Measurements from ENCODE around the gene CEP85.
"Not testable (repeated sequence)": the region's sequence is repeated elsewhere in the genome, so short reads cannot be mapped to it uniquely, and the experiment has no call there.

CEP85 gene

DNA sequence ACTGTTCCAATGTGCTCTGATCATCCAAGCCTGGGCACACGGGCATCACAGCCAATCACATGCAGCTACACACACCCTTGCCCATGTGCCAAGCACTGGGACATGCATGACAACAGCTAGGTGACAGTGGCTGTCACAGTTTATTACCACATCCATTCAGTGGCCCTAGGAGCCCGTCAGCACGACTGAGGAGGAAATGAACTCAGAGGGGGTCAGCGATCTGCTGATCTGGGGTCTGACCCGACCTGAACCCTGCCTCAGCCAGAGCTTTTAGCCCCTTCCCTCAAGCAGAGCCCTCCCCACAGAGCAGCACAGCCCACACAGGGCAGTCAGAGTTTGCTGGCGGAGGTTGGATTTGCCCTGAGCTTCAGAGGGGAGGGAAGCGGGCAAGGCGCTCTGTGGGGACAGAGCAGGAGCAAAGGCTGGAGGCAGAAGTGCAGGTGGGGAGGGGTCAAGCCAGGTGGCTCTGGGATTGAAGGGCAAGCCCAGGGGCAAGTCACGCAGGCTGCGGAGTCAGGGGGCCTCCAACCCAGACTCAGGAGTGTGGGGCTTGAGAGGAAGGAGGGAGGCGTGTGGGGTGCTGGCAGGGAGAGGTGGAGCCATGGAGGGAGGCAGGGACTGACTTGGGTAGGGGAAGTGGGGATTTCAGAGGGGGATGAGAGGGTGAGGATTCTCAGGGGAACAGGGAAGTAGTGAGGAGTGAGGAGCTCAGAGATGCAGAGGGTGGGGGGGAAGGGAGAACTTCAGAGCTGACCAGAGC lies 56.3 kb downstream of the CEP85 start:
- no peak for DNase-seq (ENCODE audit: low read depth)

DNA sequence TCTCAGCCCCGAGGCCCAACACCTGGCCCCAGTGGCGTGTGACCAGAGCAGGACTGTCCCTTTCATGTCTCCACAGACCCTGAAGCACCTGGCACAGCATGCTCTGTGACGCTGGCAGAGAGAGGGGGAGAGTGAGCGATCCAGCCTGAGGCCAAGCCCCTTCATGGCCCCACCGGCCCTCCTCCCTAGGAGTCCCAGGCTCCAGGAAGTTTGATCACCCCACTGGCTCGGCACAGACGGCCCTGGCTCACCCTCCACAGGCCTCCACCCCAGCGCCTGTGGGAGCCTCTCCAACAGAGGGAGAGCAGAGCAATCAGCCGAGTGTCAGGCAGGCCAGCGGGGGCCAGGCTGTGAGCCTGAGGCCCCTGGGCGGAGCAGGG lies 56.9 kb downstream of the CEP85 start:
- DNase-seq (ENCODE audit: low read depth) = no peak

DNA sequence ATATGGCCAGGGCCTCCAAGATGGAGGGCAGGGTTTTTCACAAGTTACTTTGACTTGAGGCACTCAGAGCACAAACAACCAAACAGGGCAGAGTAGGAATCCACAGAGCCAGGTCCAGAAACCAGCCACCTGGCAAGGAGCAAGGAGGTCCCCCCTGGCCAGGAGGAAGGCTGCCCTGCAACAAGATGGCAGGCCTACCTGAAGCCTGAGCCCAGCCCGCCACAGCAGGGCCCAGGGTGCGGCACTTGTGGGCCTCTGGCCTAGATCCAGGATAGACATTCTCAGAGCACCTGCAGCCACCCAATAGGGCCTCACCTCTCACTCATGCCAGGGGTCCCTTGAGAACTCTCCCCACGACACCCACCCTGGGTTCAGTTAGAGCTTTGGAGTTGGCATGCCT lies 57.4 kb downstream of the CEP85 start:
- DNase-seq (ENCODE audit: low read depth) = no peak

DNA sequence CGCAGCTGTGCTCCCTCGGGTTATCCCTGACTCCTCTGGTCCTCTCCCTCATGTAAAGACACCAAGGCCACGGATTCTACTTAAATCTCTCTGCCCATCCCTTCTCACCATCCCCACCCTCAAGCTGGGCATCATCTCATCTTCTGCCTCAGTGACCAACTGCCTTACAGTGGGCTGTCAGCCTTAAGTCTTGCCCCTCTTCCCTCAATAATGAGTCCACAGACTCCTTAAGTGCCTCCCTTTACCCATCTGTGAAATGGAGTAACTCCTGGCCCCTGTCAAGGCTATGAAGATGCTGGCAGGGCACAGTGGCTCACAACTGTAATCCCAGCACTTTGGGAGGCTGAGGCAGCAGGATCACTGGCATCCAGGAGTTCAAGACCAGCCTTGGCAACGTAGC lies 57.9 kb downstream of the CEP85 start:
- no peak for DNase-seq (ENCODE audit: low read depth)

DNA sequence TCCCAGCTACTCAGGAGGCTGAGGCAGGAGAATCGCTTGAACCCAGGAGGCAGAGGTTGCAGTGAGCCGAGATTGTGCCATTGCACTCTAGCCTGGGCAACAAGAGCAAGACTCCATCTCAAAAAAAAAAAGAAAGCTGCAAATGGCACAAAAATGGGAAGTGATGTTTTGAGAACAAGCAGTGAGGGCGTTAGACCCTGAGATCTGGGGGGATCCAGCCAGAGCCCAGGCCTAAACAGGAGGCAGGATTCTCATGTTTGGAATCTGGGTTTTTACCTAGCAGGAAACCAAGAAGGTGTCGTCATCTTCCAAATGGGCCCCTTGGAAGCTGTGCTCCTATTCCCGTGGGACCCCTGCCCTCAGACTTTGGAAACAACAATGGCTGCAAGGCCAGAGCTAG lies 58.7 kb downstream of the CEP85 start:
- DNase-seq (ENCODE audit: low read depth) = not testable (repeated sequence)

DNA sequence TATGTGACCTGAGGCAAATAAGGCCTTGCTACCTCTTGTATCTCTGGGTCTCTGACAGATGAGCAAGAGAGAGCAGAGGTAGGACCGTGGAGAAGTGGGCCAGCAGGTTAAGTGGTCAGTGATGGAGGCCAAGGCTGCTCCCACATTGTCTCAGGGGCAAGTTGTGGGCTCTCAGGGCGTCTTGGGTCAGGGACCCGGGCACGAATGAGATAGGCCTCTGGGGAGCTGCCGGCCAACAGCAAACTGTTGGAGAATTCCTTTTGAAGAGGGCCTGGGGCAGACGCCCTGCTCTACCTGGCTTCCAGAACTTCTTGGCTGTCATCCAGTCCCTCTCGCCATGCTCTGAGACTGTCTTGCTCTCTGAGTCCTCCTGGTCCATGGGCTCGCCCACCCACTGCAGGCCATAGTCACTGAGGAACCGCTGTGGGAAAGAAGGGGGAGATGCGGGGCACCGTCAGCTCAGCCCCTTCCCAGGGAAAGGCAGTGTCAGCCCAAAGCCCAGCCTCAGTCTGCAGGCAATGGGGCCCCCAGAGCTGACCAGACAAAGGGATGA lies 60.0 kb downstream of the CEP85 start:
- no peak for DNase-seq (ENCODE audit: low read depth)

DNA sequence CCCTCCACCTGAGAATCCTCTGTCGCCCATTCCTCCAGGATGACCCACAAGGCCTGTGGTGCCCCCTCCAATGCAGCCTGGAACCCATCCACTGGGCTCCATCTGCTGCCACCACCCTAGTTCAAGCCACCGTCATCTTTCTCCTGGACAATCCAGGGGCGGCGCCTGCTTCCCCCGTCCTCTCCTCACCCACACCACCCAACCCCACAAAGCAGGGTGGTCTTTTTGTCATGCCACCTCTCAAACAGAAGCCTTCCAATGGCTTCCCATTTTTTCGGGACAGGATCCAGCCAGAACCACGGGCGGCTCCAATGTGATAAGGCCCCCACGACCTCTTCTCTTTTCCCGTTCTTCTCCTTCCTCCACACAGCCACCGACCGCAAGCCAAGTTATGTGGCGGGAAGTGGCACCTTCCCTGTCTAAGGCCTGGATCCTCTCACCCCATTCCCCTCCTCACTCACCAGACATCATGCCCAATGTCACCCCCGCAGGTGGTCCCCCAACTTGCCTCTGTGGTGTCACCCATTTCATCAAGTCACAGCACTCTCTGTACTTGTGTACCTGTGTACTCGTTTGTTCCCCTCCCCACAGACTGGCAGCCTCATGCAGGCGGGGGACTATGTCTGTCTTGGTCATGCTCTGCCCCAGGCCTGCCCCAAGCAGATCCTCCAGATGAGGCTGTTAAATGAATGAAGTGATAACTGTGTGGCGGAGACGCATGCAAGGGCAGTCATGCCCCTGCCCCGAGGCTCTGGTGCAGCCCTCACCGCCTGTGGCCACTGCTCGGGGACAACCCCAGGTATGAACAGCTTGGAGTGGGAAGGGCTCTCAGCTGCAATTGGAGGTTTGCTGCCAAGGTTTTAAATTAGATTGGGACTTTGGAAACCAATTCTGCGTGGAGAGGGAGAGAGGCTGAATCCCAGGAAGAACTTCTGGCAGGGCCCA lies 61.5 kb downstream of the CEP85 start:
- DNase-seq (ENCODE audit: low read depth) = no peak

DNA sequence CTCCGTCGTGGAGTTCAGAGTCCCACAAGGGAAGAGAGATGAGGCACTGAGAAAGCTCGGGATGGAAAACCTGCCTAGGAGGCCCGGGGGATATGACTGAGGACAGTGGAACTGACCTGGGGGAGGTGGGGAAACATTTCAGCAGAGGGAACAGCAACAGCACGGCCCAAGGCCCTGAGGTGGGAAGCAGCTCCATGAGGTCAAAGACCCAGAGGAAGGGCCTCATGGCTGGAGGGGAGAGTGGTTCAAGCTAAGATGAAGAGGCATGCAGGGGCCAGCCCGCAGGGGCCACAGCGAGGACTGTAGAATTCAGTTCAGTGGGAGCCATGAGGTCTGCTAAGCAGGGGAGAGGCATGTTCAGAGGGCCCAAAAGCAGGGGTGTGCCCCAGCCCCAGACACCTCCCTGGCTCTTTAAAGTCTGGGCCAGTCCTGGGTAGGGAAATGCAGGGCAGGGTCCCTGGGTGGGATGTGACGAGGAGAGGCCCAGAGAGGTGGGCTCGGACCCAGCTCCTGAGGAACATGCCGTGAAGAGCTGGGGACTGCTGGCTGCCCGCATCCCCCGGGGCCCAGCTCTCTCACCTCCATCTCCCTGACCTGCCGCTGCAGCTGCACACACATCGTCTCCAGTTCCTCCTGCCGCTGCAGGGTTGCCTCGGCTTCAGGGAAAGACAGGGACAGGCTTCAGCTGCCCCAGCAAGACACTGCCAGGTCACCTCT lies 62.5 kb downstream of the CEP85 start:
- no peak for DNase-seq (ENCODE audit: low read depth)

DNA sequence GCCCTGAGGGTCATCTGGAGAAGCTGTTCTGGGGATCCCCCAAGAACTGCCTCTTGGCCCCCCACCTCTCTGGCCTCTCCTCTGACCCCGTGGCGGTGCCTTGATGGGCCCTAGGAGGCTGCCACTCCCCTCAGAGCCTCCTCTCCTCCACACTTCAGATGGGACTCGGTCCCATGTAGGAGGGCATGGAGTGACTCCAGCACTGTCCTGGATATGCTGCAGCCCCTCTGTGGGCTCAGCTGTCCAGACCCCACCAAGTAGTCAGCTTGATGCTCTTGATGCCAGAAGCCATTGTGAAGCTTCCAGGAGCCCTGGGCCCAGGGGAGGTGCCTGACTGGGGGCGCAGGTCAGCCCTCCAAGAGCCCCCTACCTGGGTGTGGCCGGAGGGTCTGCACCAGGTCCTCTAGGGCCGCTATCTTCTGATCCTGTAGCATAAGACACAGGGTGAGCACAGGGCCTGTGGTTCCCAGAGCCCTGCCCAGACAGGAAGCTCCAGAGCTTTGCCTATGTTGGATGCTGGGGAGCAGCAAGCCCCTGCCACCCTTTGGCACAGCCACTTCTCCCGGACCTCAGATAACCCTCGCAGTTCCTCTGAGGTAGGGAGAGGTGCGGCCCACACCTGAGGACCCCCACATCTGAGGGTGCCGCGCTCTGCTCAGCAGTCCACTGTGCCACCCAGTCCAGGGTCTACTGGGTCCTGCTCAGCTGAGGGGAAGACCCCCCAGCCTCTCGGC lies 63.2 kb downstream of the CEP85 start:
- no peak for DNase-seq (ENCODE audit: low read depth)

DNA sequence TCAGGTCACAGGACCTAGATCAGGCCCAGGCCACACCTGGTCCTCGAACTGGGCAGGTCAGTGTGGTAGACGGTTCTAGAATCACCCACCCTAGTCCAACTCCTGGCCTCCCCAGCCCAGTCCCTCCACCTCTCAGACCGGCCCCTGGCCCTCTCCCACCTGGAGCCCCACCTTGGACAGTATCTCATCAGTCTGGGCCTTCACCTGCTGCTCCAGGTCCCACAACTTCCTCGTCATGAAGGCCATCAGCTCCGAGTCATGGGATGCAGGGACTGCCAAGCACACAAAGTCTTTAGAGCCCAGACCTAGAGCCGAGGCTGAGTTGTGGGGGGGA lies 63.8 kb downstream of the CEP85 start:
- no peak for DNase-seq (ENCODE audit: low read depth)

DNA sequence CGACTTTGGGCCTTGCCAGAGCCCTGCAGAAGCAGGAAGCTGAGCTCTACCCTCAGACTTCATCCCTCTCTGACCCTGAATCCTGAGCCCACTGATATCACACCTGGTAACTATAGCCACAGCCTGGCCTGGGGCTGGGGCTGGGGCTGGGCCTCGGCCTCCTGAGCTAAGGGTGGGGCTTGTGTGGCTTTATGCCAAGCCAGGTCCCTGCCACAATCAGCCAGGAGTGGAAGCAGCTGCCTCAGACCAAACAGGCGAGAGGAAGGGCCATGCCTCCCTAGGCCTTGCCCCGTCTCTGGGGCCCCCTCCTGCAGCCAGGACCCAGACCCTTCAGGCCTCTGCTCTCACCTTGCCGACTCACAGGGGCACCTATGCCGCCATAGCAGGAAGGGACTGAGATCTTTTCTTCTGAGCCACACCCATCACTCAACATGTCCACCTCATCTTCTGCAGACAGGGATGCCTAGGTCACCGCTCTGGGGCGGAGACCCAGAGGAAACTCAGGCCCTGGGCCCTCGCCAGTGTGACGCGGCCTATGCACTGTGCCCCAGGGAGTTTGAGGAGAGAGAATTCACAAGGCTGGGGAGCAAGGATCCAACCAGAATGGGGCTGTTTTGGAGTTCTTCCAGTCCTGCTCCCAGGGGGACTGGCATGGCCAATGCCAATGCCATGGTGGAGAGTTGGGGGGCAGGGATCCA lies 66.7 kb downstream of the CEP85 start:
- no peak for DNase-seq (ENCODE audit: low read depth)

DNA sequence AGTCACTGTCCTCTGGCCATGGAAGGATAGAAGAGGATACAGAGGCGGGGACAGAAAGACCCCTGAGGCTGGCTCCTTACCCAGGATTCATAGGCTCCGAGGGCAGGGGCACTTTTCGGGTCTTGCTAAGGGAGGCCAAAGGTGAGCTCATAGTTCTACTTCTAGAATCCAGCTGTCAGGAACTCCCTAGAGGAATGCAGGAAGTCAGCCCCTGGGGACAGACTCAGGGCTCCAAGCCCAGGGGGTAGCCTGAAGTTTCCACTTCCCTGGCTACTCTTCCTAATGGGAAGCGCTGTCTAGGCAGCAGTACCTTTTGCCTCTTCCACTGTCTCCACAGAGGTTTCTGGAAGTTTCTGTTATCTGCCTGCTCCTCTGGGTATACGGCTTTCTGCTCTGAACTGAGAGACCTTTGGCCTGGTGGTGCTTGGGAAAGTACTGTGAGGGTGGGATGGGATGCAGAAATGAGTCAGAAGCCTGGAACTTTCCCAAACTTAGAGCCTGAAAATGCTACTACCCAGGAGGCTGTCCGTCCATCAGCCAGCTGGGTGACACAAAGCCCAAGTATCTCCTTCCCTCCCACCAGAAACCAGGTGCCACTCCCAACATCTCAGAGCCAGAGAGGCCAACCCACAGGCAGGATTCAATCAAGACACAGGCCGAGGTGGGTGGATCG lies 68.9 kb downstream of the CEP85 start:
- peak; percentile 93 for DNase-seq (ENCODE audit: low read depth)

DNA sequence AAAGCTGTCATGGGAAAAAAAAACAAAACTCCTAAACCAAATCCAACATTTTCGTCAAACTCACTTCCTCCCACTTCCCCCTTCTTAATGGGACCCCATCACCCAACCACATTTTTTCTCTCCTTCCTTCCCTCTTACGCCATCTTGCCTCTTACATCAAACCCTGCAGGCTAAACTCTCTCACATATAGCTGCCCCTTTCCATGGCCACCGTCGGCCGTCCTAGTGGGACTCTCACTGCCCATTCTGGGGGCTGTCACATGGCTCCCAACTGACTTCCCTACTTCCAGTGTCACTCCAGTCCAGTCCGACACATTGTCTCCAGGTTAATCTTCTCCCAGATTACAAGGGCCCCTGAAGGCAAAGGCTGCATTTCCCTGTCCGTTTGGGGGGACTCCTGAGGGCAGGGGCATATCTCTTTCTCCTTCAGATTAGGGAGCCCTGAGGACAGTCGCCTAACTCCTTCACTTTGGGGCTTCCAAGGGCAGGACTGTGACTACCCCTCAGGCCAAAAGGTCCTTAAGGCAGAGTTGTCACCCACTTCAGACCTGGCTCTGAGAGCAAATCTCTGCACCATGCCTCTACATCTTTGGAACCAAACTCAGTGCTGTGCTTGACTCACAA lies 71.8 kb downstream of the CEP85 start:
- no peak for DNase-seq (ENCODE audit: low read depth)

DNA sequence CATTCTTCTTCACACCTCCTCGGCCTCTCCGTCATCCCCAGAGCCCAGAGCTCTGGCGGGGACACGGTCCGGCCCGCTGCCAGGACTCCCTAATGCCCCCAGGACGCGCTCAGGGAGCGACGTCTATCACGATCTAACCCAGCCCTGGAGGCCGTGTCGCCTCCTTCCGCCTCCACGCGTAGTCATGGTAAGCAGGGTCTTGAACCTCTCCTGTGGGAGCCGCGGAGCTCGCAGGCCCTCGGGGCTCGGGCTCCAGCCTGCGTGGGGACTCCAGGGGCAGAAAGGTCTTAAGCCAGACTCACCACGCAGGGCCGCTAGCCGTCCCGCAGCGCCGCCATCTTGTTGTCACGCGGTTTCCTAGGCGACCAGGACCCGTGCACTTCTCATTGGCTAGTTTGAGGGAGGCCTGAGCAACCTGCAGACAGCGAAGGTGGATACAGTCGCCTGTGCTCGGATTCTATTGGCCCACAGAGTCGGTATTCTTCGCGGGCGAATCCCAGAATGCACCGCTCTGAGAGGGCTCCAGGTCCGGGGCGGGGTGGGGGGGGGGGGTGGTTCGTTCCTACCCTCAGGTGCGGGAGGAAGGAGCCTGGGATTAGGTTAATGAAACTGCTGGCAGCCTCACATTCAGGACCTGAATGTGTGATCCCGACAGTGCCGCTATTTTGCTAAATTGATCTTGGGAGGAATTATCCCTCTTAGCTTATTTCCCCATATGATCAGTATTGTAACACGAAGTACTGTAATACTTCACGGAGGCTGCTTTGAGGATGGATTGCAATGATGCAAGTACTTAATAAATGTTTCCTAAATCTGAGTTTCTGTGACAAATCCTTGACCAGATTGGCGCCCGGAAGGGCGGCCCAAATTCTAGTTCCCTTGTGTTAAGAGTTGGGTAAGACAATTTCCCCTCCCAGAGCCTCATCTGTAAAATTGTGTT lies 72.6 kb downstream of the CEP85 start, which contains the start of gene UBXN11:
UBXN11 (minus strand) TSS at position 347 of the 940 bp plus-strand sequence. CDS start 3,753 bp downstream, outside the sequence.
- peak; percentile 96 for DNase-seq (ENCODE audit: low read depth)

DNA sequence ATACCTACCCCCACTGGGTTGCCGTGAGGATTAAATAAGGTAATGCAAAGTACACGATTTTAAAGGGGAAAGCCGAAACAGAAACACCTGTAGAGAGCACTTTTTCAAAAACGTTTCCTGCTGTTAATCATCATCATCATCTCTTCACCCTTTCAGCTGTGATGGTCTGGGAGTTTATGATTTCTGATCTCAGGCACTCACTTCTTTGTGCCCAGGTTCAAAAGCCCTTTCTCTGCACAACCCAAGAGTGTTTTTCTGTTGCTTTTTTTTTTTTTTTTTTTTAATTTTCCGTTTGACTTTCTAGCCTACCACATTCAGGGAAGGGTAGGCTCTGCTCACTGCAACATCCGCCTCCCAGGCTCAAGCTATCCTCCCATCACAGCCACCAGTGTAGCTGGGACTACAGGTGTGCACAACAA lies 73.4 kb downstream of the CEP85 start:
- no peak for DNase-seq (ENCODE audit: low read depth)

DNA sequence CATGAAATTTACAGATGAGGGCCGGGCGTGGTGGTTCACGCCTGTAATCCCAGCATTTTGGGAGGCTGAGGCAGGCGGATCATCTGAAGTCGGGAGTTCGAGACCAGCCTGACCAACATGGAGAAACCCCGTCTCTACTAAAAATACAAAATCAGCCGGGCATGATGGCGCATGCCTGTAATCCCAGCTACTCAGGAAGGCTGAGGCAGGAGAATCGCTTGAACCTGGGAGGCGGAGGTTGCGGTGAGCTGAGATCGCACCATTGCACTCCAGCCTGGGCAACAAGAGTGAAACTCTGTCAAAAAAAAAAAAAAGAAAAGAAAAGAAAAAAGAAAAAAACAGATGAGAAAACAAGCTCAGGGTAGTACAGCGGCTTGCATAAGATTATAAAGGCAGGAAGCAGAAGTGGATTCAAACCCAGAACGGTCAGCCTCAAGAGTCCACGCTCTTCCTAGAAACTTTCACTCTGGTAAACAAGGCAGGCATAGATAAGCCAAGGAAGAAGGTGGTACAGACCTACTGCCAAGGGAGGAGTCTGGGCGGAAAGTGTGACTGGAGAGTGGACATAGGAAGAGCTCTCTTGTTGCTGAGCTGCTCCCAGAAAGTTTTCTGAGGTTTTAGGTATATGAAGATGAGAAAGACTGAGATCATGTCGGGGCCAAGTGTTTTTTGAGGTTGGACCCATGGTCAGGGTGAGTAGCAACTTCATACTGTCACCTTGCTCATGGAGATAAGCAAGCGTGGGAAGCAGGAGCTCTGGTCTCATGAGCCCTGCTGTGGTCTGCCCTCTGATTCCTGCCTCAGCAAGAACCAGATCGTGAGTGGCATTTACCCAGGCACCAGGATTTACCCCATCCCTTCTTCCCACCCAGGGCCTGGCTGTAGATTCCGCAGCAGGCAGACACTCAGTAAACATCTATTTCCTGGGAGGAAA lies 74.2 kb downstream of the CEP85 start:
- DNase-seq (ENCODE audit: low read depth) = not testable (repeated sequence)

DNA sequence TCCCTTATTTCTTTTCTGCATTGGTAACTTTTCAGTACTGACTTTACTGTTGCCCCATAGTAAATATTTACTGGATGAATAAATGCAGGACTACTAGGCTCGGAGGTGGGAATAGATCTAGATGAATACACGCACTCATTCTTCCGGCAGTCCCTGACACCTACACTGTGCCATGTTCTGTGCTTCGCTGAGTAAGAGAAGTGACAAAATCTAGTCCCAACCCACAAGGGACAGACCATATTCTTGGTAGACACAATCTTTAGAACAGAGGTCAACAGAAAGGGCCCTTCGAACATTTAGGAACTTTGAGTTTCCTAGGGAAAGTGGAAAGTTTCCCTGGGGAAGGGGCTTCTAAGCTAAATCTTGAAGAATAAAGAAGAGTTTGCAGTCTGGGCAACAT lies 80.5 kb downstream of the CEP85 start:
- no peak for DNase-seq (ENCODE audit: low read depth)

Measured in EH (cell line).